IPS DF 19.7 (cell line): ENCODE results near the gene UQCC2.

Experiments used
- DNase-seq: peaks from one replicate; pipeline ENCODE4 v3.0.0-alpha.2; 2013; ENCODE audit warnings: low read depth, low spot score

Gene UQCC2

DNA sequence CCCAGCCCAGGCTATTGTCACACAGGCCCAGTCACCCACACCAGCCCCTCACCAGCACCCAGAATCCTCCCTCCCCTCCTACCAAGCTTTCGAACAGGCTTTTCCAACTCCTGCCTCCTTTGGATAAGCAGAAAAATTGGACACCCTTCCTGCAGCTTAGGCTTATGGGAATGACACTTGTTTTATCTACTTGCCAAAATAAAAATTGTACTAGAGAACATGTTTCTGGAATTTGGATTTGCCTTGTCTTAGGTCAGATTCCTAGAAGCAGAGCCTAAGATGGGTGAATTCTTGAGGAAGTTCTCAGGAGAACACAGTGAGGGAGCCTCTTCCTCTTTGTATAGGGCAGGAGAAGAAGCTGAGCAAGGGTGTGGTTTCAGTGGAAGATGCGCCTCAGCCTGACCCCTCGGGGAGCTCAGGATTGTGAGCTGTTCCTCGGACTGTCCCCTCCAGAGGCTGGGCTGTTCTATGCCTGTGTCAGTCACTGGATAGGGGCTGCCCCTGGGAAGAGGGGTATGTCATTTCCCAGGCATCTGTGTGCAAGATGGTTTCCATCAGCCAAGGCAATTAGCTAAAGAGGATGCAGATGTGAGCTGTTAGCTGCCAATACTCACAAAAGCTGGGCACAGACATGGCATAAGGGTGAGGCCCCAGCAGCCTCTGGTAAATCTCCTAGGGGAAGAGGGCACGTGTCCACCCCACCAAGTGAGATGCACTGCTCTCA is 56.5 kb downstream of the UQCC2 start:
- DNase-seq: no peak

DNA sequence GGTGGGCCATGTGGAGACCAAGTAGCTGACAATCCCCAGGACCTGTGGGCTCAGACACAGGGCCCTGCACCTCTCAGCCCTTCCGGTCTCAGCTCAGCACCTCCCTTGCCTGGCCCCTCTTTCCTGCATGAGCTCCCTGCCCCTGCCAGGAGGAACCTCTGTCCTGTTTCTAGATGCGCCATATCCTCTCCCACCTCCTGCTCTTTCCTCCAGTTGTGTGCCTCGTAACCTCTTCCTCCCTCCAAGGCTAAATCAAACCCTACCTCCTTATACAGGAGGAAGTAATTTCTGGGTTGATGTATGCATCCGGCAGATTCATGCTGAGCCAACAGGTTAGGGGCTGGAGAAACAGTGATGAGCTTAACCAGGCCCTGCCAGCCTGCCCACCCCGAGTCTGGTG is 59.5 kb downstream of the UQCC2 start:
- no peak for DNase-seq

DNA sequence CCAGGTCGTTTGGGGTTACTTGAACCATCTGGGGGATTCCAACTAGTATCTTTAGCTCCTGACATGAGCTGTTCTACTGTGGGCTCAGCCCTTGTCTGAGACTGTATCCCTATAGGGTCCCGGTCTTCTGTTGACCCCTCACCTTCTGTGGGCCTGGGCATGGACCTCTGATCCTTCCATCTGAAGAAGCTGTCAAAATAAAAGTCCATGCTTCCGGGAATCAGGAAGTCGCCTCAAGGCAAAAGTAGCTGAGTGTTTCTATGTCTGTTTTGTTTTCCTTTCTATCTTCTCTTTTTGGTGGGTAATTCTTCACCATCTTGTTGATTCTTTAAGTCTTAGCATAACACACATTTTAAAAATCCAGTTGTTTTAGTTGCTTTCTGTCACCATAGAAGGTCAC is 60.1 kb downstream of the UQCC2 start:
- no peak for DNase-seq
